ENCODE measurements around the gene SLC43A1. TPM values are rescaled to one million over a fixed set of nuclear protein-coding genes. Genes with fewer than 3 reads are reported as not detected.

The SLC43A1 gene
- polyA plus RNA-seq, 1 of the 3 experiments (the other 2 are of a cell fraction) = 4.4 TPM

DNA sequence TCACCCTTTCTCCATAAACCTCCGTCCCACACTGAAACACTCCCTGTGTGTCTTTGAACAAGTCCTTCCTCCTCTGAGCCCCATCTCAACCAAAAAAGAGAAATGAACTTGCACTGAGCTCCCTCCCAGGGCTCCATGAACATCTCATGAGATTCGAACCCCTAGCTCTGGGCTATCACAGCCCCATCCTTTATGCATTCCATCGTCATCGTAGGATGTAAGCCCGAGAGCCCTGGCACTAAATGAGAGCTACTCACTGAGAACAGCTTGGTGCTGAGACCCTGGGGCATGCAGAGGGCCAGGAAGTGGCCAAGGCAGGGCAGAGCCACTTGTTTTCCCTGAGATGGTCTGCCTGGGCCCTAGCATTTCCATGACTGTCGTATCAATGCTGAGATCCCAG lies 75.7 kb downstream of the SLC43A1 start:
- Histone ChIP-seq H2AFZ (ENCODE audit: low read depth) (no peak overlapping the region), H4K20me1 (ENCODE audit: insufficient read depth) (no peaks in the 10 kb centered on the region), H3K36me3 (replicated peaks in 1 of 2; ENCODE audit: control insufficient read depth in 1 of 2, insufficient read depth in 2 of 2, low read length in 1 of 2) (no peaks in the 10 kb centered on the region), H3K4me1 (ENCODE audit: control insufficient read depth in 1 of 2, insufficient read depth in 2 of 2, low read depth in 1 of 2, low read length in 1 of 2) (no peaks in the 10 kb centered on the region), H3K79me2 (ENCODE audit: insufficient read depth) (no peaks in the 10 kb centered on the region), H3K27ac (ENCODE audit: low read depth in 2 of 2, low read length in 1 of 2) (no peak overlapping the region), H3K27me3 (ENCODE audit: insufficient read depth) (no peaks in the 10 kb centered on the region), H3K4me3 (ENCODE audit: low read depth in 2 of 2, low read length in 1 of 2) (no peak overlapping the region), H3K4me2 (no peak overlapping the region), H3K9me3 (no peaks in the 10 kb centered on the region), H3K9ac (no peak overlapping the region), H3F3A (replicated peaks; ENCODE audit: insufficient read depth) (no peaks in the 10 kb centered on the region), H3K9me2 (no peaks in the 10 kb centered on the region)
- 72% methylated on average over 6 of the region's 6 CpGs for WGBS (ENCODE audit: low lambda C conversion rate)
- no peak for DNase-seq
- ChIA-PET POLR2A (no interaction called here), CTCF (interaction anchor here (5.9 kb wide), 1 partner anchor 18 kb away, joined by 43 read pairs; no protein-coding TSS in a partner anchor)
- TF ChIP-seq RFX5 (IDR thresholded peaks at IDR 0.05; ENCODE audit: low read length) (no peak), NFIC (IDR thresholded peaks at IDR 0.05; ENCODE audit: borderline replicate concordance) (no peak), IRF3 (IDR thresholded peaks at IDR 0.05; ENCODE audit: low read depth, low read length) (no peak), FOXJ3 (CRISPR knock-in tag; IDR thresholded peaks at IDR 0.05) (no peak), CHD2 (IDR thresholded peaks at IDR 0.05; ENCODE audit: low read length, partially characterized antibody) (no peak), SMC3 (IDR thresholded peaks at IDR 0.05; ENCODE audit: low read depth, low read length) (no peak), RXRA (IDR thresholded peaks at IDR 0.05; ENCODE audit: borderline replicate concordance, low read depth) (no peak), POLR2AphosphoS5 (IDR thresholded peaks at IDR 0.05; ENCODE audit: low read depth, low read length) (no peak), TAF1 (IDR thresholded peaks at IDR 0.05; ENCODE audit: borderline replicate concordance, low read depth, low read length) (no peak), ELF1 (IDR thresholded peaks at IDR 0.05) (no peak), GABPA (IDR thresholded peaks at IDR 0.05; ENCODE audit: low read depth) (no peak), YY1 (IDR thresholded peaks at IDR 0.05; ENCODE audit: low read depth) (no peak), FOXM1 (IDR thresholded peaks at IDR 0.05; ENCODE audit: low read depth) (no peak), JUND (IDR thresholded peaks at IDR 0.05) (no peak), TEAD4 (IDR thresholded peaks at IDR 0.05; ENCODE audit: borderline replicate concordance, insufficient read depth) (no peak), MAX (IDR thresholded peaks at IDR 0.05; ENCODE audit: low read depth) (no peak), SIN3A (IDR thresholded peaks at IDR 0.05; ENCODE audit: borderline replicate concordance, low read depth, low read length) (no peak)
- TF ChIP-seq, protein P1, sequence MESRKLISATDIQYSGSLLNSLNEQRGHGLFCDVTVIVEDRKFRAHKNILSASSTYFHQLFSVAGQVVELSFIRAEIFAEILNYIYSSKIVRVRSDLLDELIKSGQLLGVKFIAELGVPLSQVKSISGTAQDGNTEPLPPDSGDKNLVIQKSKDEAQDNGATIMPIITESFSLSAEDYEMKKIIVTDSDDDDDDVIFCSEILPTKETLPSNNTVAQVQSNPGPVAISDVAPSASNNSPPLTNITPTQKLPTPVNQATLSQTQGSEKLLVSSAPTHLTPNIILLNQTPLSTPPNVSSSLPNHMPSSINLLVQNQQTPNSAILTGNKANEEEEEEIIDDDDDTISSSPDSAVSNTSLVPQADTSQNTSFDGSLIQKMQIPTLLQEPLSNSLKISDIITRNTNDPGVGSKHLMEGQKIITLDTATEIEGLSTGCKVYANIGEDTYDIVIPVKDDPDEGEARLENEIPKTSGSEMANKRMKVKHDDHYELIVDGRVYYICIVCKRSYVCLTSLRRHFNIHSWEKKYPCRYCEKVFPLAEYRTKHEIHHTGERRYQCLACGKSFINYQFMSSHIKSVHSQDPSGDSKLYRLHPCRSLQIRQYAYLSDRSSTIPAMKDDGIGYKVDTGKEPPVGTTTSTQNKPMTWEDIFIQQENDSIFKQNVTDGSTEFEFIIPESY (IDR thresholded peaks at IDR 0.05; ENCODE audit: borderline replicate concordance, low read depth) = no peak
- TF ChIP-seq, protein P2, sequence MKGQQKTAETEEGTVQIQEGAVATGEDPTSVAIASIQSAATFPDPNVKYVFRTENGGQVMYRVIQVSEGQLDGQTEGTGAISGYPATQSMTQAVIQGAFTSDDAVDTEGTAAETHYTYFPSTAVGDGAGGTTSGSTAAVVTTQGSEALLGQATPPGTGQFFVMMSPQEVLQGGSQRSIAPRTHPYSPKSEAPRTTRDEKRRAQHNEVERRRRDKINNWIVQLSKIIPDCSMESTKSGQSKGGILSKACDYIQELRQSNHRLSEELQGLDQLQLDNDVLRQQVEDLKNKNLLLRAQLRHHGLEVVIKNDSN (IDR thresholded peaks at IDR 0.05; ENCODE audit: borderline replicate concordance, low read depth) = no peak

Data from SK-N-SH (cell line).